NCI-H69 (cell line): ENCODE measurements around the gene LTB.

ENCODE experiments used
- DNase-seq: peaks from one replicate; lab custom pipeline; 2025; lab: John Stamatoyannopoulos, UW

LTB gene

GRCh38 chr6:31575335-31575901, 6.8 kb downstream of the LTB start, which contains the start of gene TNF:
TNF (plus strand) TSS chr6:31575565; CDS start chr6:31575742, 177 bp downstream.
- DNase-seq, result peak; percentile 57

GRCh38 chr6:31574106-31575061, 7.8 kb downstream of the LTB start:
- no peak for DNase-seq

GRCh38 chr6:31573239-31574105, 8.8 kb downstream of the LTB start:
- no peak for DNase-seq

GRCh38 chr6:31572041-31572911, 9.9 kb downstream of the LTB start, which contains the start of gene LTA:
LTA (plus strand) TSS chr6:31572289; CDS start chr6:31572743, 454 bp downstream.
- DNase-seq, result no peak

GRCh38 chr6:31569861-31570536, 12.2 kb downstream of the LTB start:
- no peak for DNase-seq

GRCh38 chr6:31568537-31568961, 13.7 kb downstream of the LTB start:
- DNase-seq, result no peak

GRCh38 chr6:31567531-31568370, 14.5 kb downstream of the LTB start:
- DNase-seq, result no peak

- DNase-seq, result no peak
Measured at GRCh38 chr6:31560697-31561058, 21.5 kb downstream of the LTB start.

GRCh38 chr6:31559958-31560696, 22.1 kb downstream of the LTB start:
- DNase-seq, result no peak

GRCh38 chr6:31559606-31559957, 22.6 kb downstream of the LTB start:
- DNase-seq, result no peak

- no peak for DNase-seq
Measured at GRCh38 chr6:31558631-31559500, 23.4 kb downstream of the LTB start.

- no peak for DNase-seq
Measured at GRCh38 chr6:31558318-31558625, 24.0 kb downstream of the LTB start.

GRCh38 chr6:31557443-31558317, 24.5 kb downstream of the LTB start:
- DNase-seq, result no peak

- DNase-seq, result no peak
Measured at GRCh38 chr6:31556307-31556706, 25.9 kb downstream of the LTB start.

- peak; percentile 64 for DNase-seq
Measured at GRCh38 chr6:31551371-31551770, 30.9 kb downstream of the LTB start.

- no peak for DNase-seq
Measured at GRCh38 chr6:31548544-31548873, 33.7 kb downstream of the LTB start.

- DNase-seq, result no peak
Measured at GRCh38 chr6:31547727-31548543, 34.3 kb downstream of the LTB start.
